HG03558 (cell line): Measurements from ENCODE around the gene REST.
"Not testable (repeated sequence)": the region's sequence is repeated elsewhere in the genome, so short reads cannot be mapped to it uniquely, and the experiment has no call there.

Source experiments
- ATAC-seq: cut with Tn5 transposase; IDR thresholded peaks from one replicate; pipeline ENCODE4 v1.9.1; 2021; ENCODE audit warnings: moderate number of reproducible peaks; ENCODE audit not compliant: unreplicated experiment; ENCODE audit errors: extremely low read depth

Gene REST

GRCh38 chr4:56906489-56907393 lies 959 bp upstream of the REST start:
- no peak for ATAC-seq

- ATAC-seq: peak; percentile 31
Observed at GRCh38 chr4:56908206-56909085, 746 bp downstream of the REST start.

- ATAC-seq: peak; percentile 5
Observed at GRCh38 chr4:56909086-56909894, 1.6 kb downstream of the REST start.

GRCh38 chr4:56910172-56910967 lies 2.7 kb downstream of the REST start:
- ATAC-seq: no peak

GRCh38 chr4:56914336-56914735 lies 6.6 kb downstream of the REST start:
- no peak for ATAC-seq

- not testable (repeated sequence) for ATAC-seq
Observed at GRCh38 chr4:56914977-56915376, 7.3 kb downstream of the REST start.

GRCh38 chr4:56927196-56927595 lies 19.5 kb downstream of the REST start:
- ATAC-seq: no peak

- ATAC-seq: no peak
Observed at GRCh38 chr4:56930638-56931037, 22.9 kb downstream of the REST start.

- no peak for ATAC-seq
Observed at GRCh38 chr4:56931924-56932323, 24.2 kb downstream of the REST start.

- no peak for ATAC-seq
Observed at GRCh38 chr4:56937262-56937661, 29.6 kb downstream of the REST start.

- not testable (repeated sequence) for ATAC-seq
Observed at GRCh38 chr4:56939826-56940225, 32.1 kb downstream of the REST start.

GRCh38 chr4:56940403-56940802 lies 32.7 kb downstream of the REST start:
- ATAC-seq: no peak

GRCh38 chr4:56940971-56941370 lies 33.3 kb downstream of the REST start:
- no peak for ATAC-seq

GRCh38 chr4:56941403-56941802 lies 33.7 kb downstream of the REST start:
- no peak for ATAC-seq

- ATAC-seq: no peak
Observed at GRCh38 chr4:56953680-56954520, 46.2 kb downstream of the REST start.

GRCh38 chr4:56958111-56958517 lies 50.4 kb downstream of the REST start:
- no peak for ATAC-seq

- no peak for ATAC-seq
Observed at GRCh38 chr4:56959100-56959499, 51.4 kb downstream of the REST start.

GRCh38 chr4:56961107-56961500 lies 53.4 kb downstream of the REST start:
- ATAC-seq: no peak

GRCh38 chr4:56971383-56971782 lies 63.7 kb downstream of the REST start:
- ATAC-seq: no peak
